SU-DHL-6 (cell line): Measurements from ENCODE around the gene UQCC2.

Experiments
- H2AFZ ChIP-seq: fragments of 200-600 bp; sonication (generic); 2 replicates; pipeline ENCODE4 v1.6.1; 2014; ENCODE audit warnings: low read depth, mild to moderate bottlenecking, moderate library complexity, mixed read lengths, antibody characterized with exemption, low read length; ENCODE audit not compliant: severe bottlenecking
- H3F3A ChIP-seq: fragments of 200-600 bp; shearing (Covaris generic); 2 replicates; pipeline ENCODE4 v1.6.0; 2016; ENCODE audit warnings: antibody characterized with exemption, mild to moderate bottlenecking; ENCODE audit not compliant: insufficient read depth
- H3K27ac ChIP-seq: fragments of 200-600 bp; sonication (generic); 2 replicates; pipeline ENCODE4 v1.5.1; 2016; ENCODE audit warnings: low read depth, mild to moderate bottlenecking, low read length, moderate library complexity, mixed read lengths
- H3K27me3 ChIP-seq: fragments of 200-600 bp; sonication (generic), shearing (Covaris generic); 2 replicates; pipeline ENCODE4 v1.6.0; 2014; ENCODE audit warnings: mild to moderate bottlenecking, low read length
- H3K36me3 ChIP-seq: fragments of 200-600 bp; sonication (generic); 2 replicates; pipeline ENCODE4 v1.6.1; 2014; ENCODE audit warnings: mild to moderate bottlenecking, low read length, mixed read lengths
- H3K4me2 ChIP-seq: fragments of 300-600, 200-600 bp; shearing (Covaris generic), sonication (generic); 2 replicates; pipeline ENCODE4 v1.6.0; 2014; ENCODE audit warnings: low read length, low read depth, mild to moderate bottlenecking; ENCODE audit not compliant: poor library complexity, severe bottlenecking
- H3K4me3 ChIP-seq: fragments of 200-600 bp; sonication (generic); 2 replicates; pipeline ENCODE4 v1.5.1; 2014; ENCODE audit warnings: antibody characterized with exemption, low read length, mild to moderate bottlenecking, mixed read lengths; ENCODE audit not compliant: insufficient read depth, poor library complexity, severe bottlenecking
- H3K79me2 ChIP-seq: fragments of 200-600 bp; sonication (generic); 2 replicates; pipeline ENCODE4 v1.6.1; 2014; ENCODE audit warnings: mild to moderate bottlenecking, low read length, moderate library complexity; ENCODE audit not compliant: insufficient read depth
- H3K9ac ChIP-seq: fragments of 200-600 bp; sonication (generic); 2 replicates; pipeline ENCODE4 v1.7.0; 2014; ENCODE audit warnings: mild to moderate bottlenecking, low read length
- H3K9me2 ChIP-seq: fragments of 200-600 bp; sonication (generic); replicated peaks from 2 replicates; pipeline ENCODE4 v1.6.1; 2014; ENCODE audit warnings: low read length; ENCODE audit not compliant: insufficient read depth
- H3K9me3 ChIP-seq: fragments of 200-600 bp; sonication (generic); 2 replicates; pipeline ENCODE4 v1.6.1; 2014; ENCODE audit warnings: low read length, mixed read lengths; ENCODE audit not compliant: insufficient read depth
- H4K20me1 ChIP-seq: fragments of 200-600 bp; sonication (generic); 2 replicates; pipeline ENCODE4 v1.6.1; 2014; ENCODE audit warnings: low read depth, mild to moderate bottlenecking, antibody characterized with exemption, low read length, moderate library complexity, mixed read lengths
- EZH2phosphoT487 ChIP-seq: fragments of 200-600 bp; sonication (generic), shearing (Covaris generic); conservative IDR thresholded peaks from 2 replicates; pipeline ENCODE4 v1.6.1; 2018; ENCODE audit warnings: mild to moderate bottlenecking, antibody characterized with exemption, low read length, moderate library complexity, mixed read lengths
- TF ChIP-seq, protein P1 (sequence below): fragments of 200-600 bp; sonication (generic); IDR thresholded peaks from one replicate; pipeline ENCODE4 v1.5.1; 2017; ENCODE audit warnings: antibody characterized with exemption, mild to moderate bottlenecking, low read length, moderate library complexity; ENCODE audit not compliant: insufficient read depth, poor library complexity, severe bottlenecking

Gene UQCC2

DNA sequence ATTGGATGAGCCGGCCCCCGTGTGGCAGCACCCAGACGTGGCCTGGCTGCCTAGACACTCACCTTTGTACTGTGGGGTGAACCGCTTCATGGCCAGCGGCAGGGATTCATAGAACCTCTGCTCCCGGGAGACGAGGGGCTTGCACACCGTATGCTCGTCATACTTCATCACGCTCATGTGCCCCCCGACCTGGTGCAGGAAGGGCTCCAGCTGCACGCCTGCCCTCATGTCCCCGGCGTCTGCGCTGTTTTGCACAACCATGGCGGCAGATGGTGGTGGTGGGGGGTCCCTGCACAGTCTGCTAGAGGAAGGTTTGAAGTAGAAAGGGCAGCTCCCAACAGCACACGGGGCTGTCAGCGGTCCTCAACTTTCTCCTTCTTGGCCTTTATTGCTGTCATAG lies 23.7 kb upstream of the UQCC2 start:
- H3K9me2 ChIP-seq: no peaks in the 10 kb centered on the region
- H3K9me3 ChIP-seq: no peaks in the 10 kb centered on the region
- no peak overlapping the region for H3K27ac ChIP-seq
- H3K79me2 ChIP-seq: no peaks in the 10 kb centered on the region
- no peak overlapping the region for H2AFZ ChIP-seq
- TF ChIP-seq, protein P1, sequence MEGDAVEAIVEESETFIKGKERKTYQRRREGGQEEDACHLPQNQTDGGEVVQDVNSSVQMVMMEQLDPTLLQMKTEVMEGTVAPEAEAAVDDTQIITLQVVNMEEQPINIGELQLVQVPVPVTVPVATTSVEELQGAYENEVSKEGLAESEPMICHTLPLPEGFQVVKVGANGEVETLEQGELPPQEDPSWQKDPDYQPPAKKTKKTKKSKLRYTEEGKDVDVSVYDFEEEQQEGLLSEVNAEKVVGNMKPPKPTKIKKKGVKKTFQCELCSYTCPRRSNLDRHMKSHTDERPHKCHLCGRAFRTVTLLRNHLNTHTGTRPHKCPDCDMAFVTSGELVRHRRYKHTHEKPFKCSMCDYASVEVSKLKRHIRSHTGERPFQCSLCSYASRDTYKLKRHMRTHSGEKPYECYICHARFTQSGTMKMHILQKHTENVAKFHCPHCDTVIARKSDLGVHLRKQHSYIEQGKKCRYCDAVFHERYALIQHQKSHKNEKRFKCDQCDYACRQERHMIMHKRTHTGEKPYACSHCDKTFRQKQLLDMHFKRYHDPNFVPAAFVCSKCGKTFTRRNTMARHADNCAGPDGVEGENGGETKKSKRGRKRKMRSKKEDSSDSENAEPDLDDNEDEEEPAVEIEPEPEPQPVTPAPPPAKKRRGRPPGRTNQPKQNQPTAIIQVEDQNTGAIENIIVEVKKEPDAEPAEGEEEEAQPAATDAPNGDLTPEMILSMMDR: no peak
- TF ChIP-seq EZH2phosphoT487: no peak
- no peaks in the 10 kb centered on the region for H3K27me3 ChIP-seq
- no peaks in the 10 kb centered on the region for H3K36me3 ChIP-seq
- no peaks in the 10 kb centered on the region for H4K20me1 ChIP-seq
- H3F3A ChIP-seq: no peaks in the 10 kb centered on the region
- H3K4me2 ChIP-seq: no peak overlapping the region
- H3K4me3 ChIP-seq: no peak overlapping the region
- H3K9ac ChIP-seq: no peak overlapping the region

- no peaks in the 10 kb centered on the region for H3K9me2 ChIP-seq
- TF ChIP-seq, protein P1: no peak
- TF ChIP-seq EZH2phosphoT487: no peak
- H3K4me2 ChIP-seq: no peak overlapping the region
- no peaks in the 10 kb centered on the region for H3K9me3 ChIP-seq
- no peaks in the 10 kb centered on the region for H4K20me1 ChIP-seq
- no peak overlapping the region for H3K4me3 ChIP-seq
- no peaks in the 10 kb centered on the region for H3F3A ChIP-seq
- no peaks in the 10 kb centered on the region for H3K27me3 ChIP-seq
- H3K9ac ChIP-seq: no peak overlapping the region
- no peak overlapping the region for H2AFZ ChIP-seq
- H3K27ac ChIP-seq: no peak overlapping the region
- no peaks in the 10 kb centered on the region for H3K79me2 ChIP-seq
- H3K36me3 ChIP-seq: no peaks in the 10 kb centered on the region
Observed at GRCh38 chr6:33733709-33734007, 22.2 kb upstream of the UQCC2 start.

GRCh38 chr6:33732817-33733708 lies 21.6 kb upstream of the UQCC2 start:
- Histone ChIP-seq H3K4me3 (no peak overlapping the region), H3K9me3 (no peaks in the 10 kb centered on the region), H3K9me2 (no peaks in the 10 kb centered on the region), H3K79me2 (no peaks in the 10 kb centered on the region), H3K27me3 (no peaks in the 10 kb centered on the region), H3K4me2 (no peak overlapping the region), H3F3A (no peaks in the 10 kb centered on the region), H3K9ac (no peak overlapping the region), H3K36me3 (no peaks in the 10 kb centered on the region), H4K20me1 (no peaks in the 10 kb centered on the region), H2AFZ (no peak overlapping the region), H3K27ac (no peak overlapping the region)
- TF ChIP-seq, protein P1: no peak
- no peak for TF ChIP-seq EZH2phosphoT487
